A673 (cell line): Measurements from ENCODE around the gene NFATC2.

Source experiments
- CTCF ChIP-seq: fragments of 300-800, 200-600 bp; sonication (generic); conservative IDR thresholded peaks from 2 replicates; pipeline ENCODE4 v1.5.1; 2017; ENCODE audit warnings: low read depth, mild to moderate bottlenecking, antibody characterized with exemption, low read length, moderate library complexity, mixed read lengths
- EZH2 ChIP-seq: fragments of 200-600 bp; sonication (generic); IDR thresholded peaks from 2 replicates; pipeline ENCODE4 v1.6.1; 2017; ENCODE audit warnings: borderline replicate concordance, low read depth, mild to moderate bottlenecking, mixed read lengths, antibody characterized with exemption, low read length; ENCODE audit not compliant: poor library complexity, severe bottlenecking

GRCh38 chr20:51363378-51363777 lies 179.1 kb downstream of the NFATC2 start:
- TF ChIP-seq CTCF (no peak), EZH2 (no peak)
